IMR-90 (cell line): ENCODE data around the gene ATP11A. TPM values are rescaled to one million over a fixed set of nuclear protein-coding genes. Genes with fewer than 3 reads are reported as not detected.

Experiments
- ATAC-seq: fragments of 200-7000 bp; cut with Tn5 transposase; 2 replicates; pipeline ENCODE4 v1.9.1; 2020; ENCODE audit warnings: low read depth, mild to moderate bottlenecking, moderate library complexity
- BruUV-seq: library from RNA; stranded (reverse); fragments of 400-500 nt; replicated peaks from 2 replicates; lab custom pipeline; 2021; lab: Mats Ljungman, UMichigan
- CTCF ChIA-PET: fragments of 300-600 bp; formaldehyde crosslinking; extraction: SDS; loops from one replicate; lab custom pipeline; 2021; ENCODE audit warnings: antibody characterized with exemption; lab: Yijun Ruan, JAX
- POLR2A ChIA-PET: fragments of 300-600 bp; sonication (Branson Sonifier 250); formaldehyde crosslinking; loops from one replicate; lab custom pipeline; 2022; ENCODE audit warnings: antibody characterized with exemption; ENCODE audit not compliant: unreplicated experiment; lab: Charles Lee
- DNase-seq: peaks from one replicate; pipeline ENCODE4 v3.0.0; 2013
- H2AFZ ChIP-seq: replicated peaks from 2 replicates; pipeline ENCODE3; 2013; ENCODE audit warnings: low read length, mild to moderate bottlenecking; ENCODE audit not compliant: poor library complexity
- H2AK5ac ChIP-seq: 2 replicates; pipeline ENCODE4 v1.6.1; 2013; ENCODE audit warnings: low read depth, low read length, inconsistent platforms
- H2AK9ac ChIP-seq: replicated peaks from 2 replicates; pipeline ENCODE3; 2013; ENCODE audit warnings: mild to moderate bottlenecking, low read depth, low read length, moderate library complexity; ENCODE audit not compliant: poor library complexity
- H2BK120ac ChIP-seq: 2 replicates; pipeline ENCODE4 v1.6.1; 2013; ENCODE audit warnings: low read depth, low read length, inconsistent platforms
- H2BK15ac ChIP-seq: 3 replicates; pipeline ENCODE4 v1.6.1; 2013; ENCODE audit warnings: low read depth, low read length, inconsistent platforms
- H2BK20ac ChIP-seq: 2 replicates; pipeline ENCODE4 v1.6.1; 2013; ENCODE audit warnings: low read depth, mild to moderate bottlenecking, inconsistent platforms, low read length, moderate library complexity
- H2BK5ac ChIP-seq: 2 replicates; pipeline ENCODE4 v1.6.1; 2013; ENCODE audit warnings: mild to moderate bottlenecking, low read depth, low read length, inconsistent platforms; ENCODE audit not compliant: poor library complexity, severe bottlenecking
- H3K14ac ChIP-seq: replicated peaks from 2 replicates; pipeline ENCODE4 v1.6.1; 2013; ENCODE audit warnings: low read depth, low read length, inconsistent platforms
- H3K18ac ChIP-seq: 2 replicates; pipeline ENCODE4 v1.6.1; 2013; ENCODE audit warnings: low read depth, low read length, control low read depth
- H3K23ac ChIP-seq: 2 replicates; pipeline ENCODE4 v1.6.1; 2013; ENCODE audit warnings: low read depth, low read length, inconsistent platforms
- H3K27ac ChIP-seq: 2 replicates; pipeline ENCODE4 v1.5.1; 2013; ENCODE audit warnings: mild to moderate bottlenecking, control low read depth, low read length; ENCODE audit not compliant: insufficient read depth
- H3K27me3 ChIP-seq: 2 replicates; pipeline ENCODE4 v1.6.1; 2013; ENCODE audit warnings: low read length; ENCODE audit not compliant: control insufficient read depth, insufficient read depth
- H3K36me3 ChIP-seq: 2 replicates; pipeline ENCODE4 v1.6.1; 2013; ENCODE audit warnings: low read length, mixed read lengths; ENCODE audit not compliant: control insufficient read depth, insufficient read depth
- H3K4ac ChIP-seq: 2 replicates; pipeline ENCODE4 v1.6.1; 2013; ENCODE audit warnings: low read depth, low read length, inconsistent platforms
- H3K4me1 ChIP-seq: 2 replicates; pipeline ENCODE4 v1.6.1; 2013; ENCODE audit warnings: low read length, mixed read lengths; ENCODE audit not compliant: control insufficient read depth, insufficient read depth
- H3K4me2 ChIP-seq: 2 replicates; pipeline ENCODE4 v1.6.1; 2013; ENCODE audit warnings: low read depth, mild to moderate bottlenecking, control low read depth, low read length, moderate library complexity
- H3K4me3 ChIP-seq: 2 replicates; pipeline ENCODE4 v1.5.1; 2013; ENCODE audit warnings: low read depth, mild to moderate bottlenecking, control low read depth, low read length, moderate library complexity; ENCODE audit not compliant: insufficient read depth
- H3K56ac ChIP-seq: 2 replicates; pipeline ENCODE4 v1.6.1; 2013; ENCODE audit warnings: low read length, inconsistent platforms; ENCODE audit not compliant: insufficient read depth; ENCODE audit errors: extremely low read depth
- H3K79me1 ChIP-seq, 2 experiments: 2 replicates each; pipeline ENCODE4 v1.6.1; 2013; ENCODE audit warnings: low read length in 2 of 2, inconsistent platforms in 1 of 2, low read depth in 1 of 2
- H3K9ac ChIP-seq: 2 replicates; pipeline ENCODE4 v1.6.1; 2013; ENCODE audit warnings: low read depth, low read length, control low read depth
- H3K9me1 ChIP-seq: 2 replicates; pipeline ENCODE4 v1.6.1; 2013; ENCODE audit warnings: low read length, inconsistent platforms; ENCODE audit not compliant: insufficient read depth
- H3K9me3 ChIP-seq: 2 replicates; pipeline ENCODE4 v1.6.1; 2013; ENCODE audit warnings: low read length; ENCODE audit not compliant: control insufficient read depth, insufficient read depth
- H4K20me1 ChIP-seq: 2 replicates; pipeline ENCODE4 v1.6.1; 2013; ENCODE audit warnings: low read length, inconsistent platforms; ENCODE audit not compliant: insufficient read depth
- H4K5ac ChIP-seq: 2 replicates; pipeline ENCODE4 v1.6.1; 2013; ENCODE audit warnings: mild to moderate bottlenecking, low read depth, low read length, control low read depth
- H4K8ac ChIP-seq, 2 experiments: 2 replicates each; pipeline ENCODE4 v1.6.1; 2013; ENCODE audit warnings: low read depth in 2 of 2, low read length in 2 of 2, control low read depth in 1 of 2, inconsistent platforms in 1 of 2
- H4K91ac ChIP-seq: 2 replicates; pipeline ENCODE4 v1.6.1; 2013; ENCODE audit warnings: low read depth, low read length, inconsistent platforms; ENCODE audit not compliant: insufficient read depth
- CEBPB ChIP-seq: IDR thresholded peaks from 2 replicates; pipeline ENCODE4 v1.6.1; 2012; ENCODE audit warnings: low read depth, low read length, improper control_type of control experiment
- RAD21 ChIP-seq: IDR thresholded peaks from 2 replicates; pipeline ENCODE4 v1.6.1; 2012; ENCODE audit warnings: low read length, improper control_type of control experiment
- RFX5 ChIP-seq: IDR thresholded peaks from 2 replicates; pipeline ENCODE4 v1.8.0; 2012; ENCODE audit warnings: low read depth, mild to moderate bottlenecking, low read length, moderate library complexity
- WGBS, 2 experiments: methylation state at CpG; one replicate each; pipeline versions ENCODE4 v1.1.5 to v1.1.7; 2013; ENCODE audit warnings: missing lambda C conversion rate in 2 of 2; ENCODE audit not compliant: insufficient read length in 1 of 2; ENCODE audit errors: extremely low coverage in 2 of 2; 5-methylcytosine and 5-hydroxymethylcytosine counted together
- dilution Hi-C: fragments of 300-500 bp; cut with HindIII; formaldehyde crosslinking; loops from one replicate; pipeline ENCODE4 v1.14.3; 2018; ENCODE audit warnings: low sequenced_read_pairs; ENCODE audit not compliant: unreplicated experiment
- in situ Hi-C: fragments of 300-500 bp; cut with MboI; formaldehyde crosslinking; loops from 3 replicates; pipeline ENCODE4 v1.14.3; 2019; ENCODE audit warnings: low sequenced_read_pairs, inconsistent platforms, mixed read lengths
- intact Hi-C: fragments of 100-400 bp; cut with micrococcal nuclease; formaldehyde crosslinking; loops from 2 replicates; pipeline ENCODE4 v1.10.0; 2022
- polyA plus RNA-seq, 3 experiments: library from polyadenylated mRNA; depleted of rRNA; stranded (reverse); fragments of >200 nt; gene quantifications; 2 replicates each; pipeline ENCODE4 v1.2.3, GENCODE V29; 2012; ENCODE audit warnings: low replicate concordance in 1 of 3
- total RNA-seq: library from RNA; depleted of rRNA; stranded (reverse); fragments of >200 nt; gene quantifications from 2 replicates; pipeline ENCODE4 v1.2.3, GENCODE V29; 2012

The ATP11A gene
- total and polyA plus RNA-seq, 2 of the 4 experiments (the other 2 are of a cell fraction): 8.4 to 12.0 TPM

- Histone ChIP-seq H3K4ac (no peak overlapping the region), H3K9me3 (no peaks in the 10 kb centered on the region), H3K36me3 (0 out of 2 replicates have a peak, but pooled peaks cover 1% of the 10 kb centered on the region), H3K14ac (no peak overlapping the region), H2AK9ac (no peak overlapping the region), H2BK120ac (no peak overlapping the region), H2BK20ac (no peak overlapping the region), H3K79me1 (peaks cover 19 to 57% of the 10 kb centered on the region in 2 experiments), H3K9ac (no peak overlapping the region), H3K23ac (no peak overlapping the region), H3K9me1 (peaks cover 7% of the 10 kb centered on the region; the same call in 1 of the 2 replicates), H3K18ac (no peak overlapping the region), H4K8ac (no peak overlapping the region), H2AK5ac (no peak overlapping the region), H2BK5ac (no peak overlapping the region), H2AFZ (no peak overlapping the region), H4K91ac (no peak overlapping the region), H3K56ac (no peak overlapping the region), H4K20me1 (peaks cover 21% of the 10 kb centered on the region), H3K4me1 (peaks cover 12% of the 10 kb centered on the region; the same call in 1 of the 2 replicates), H3K27me3 (no peaks in the 10 kb centered on the region), H3K4me2 (no peak overlapping the region), H4K5ac (no peak overlapping the region), H3K27ac (no peak overlapping the region), H3K4me3 (no peak overlapping the region), H2BK15ac (no peak overlapping the region)
- POLR2A ChIA-PET: no interaction called here
- CTCF ChIA-PET: interaction anchor here (0.9 kb wide), 1 partner anchor 9 kb away, joined by 3 read pairs; no protein-coding TSS in a partner anchor
- 94% methylated on average over 3 of the region's 6 CpGs; no CpG with 5 or more reads in 1 of the 2 experiments for WGBS, 2 experiments
- intact Hi-C loops (no loop called here), dilution Hi-C loops (no loop called here), in situ Hi-C loops (no loop called here)
- ATAC-seq: 0 out of 2 replicates have a peak, but pooled peaks have one; percentile 17
- no TSS peak for BruUV-seq
- TF ChIP-seq RAD21 (no peak), CEBPB (peak; percentile 64), RFX5 (no peak)
- no peak for DNase-seq
These were observed 13.1 kb downstream of the ATP11A start for GRCh38 chr13:112702986-112703379.
